ENCODE measurements around the gene ZBTB16.

The ZBTB16 gene

GRCh38 chr11:114271316-114271715 lies 211.8 kb downstream of the ZBTB16 start:
- POLR2A ChIA-PET = no interaction called here
- no peak for TF ChIP-seq ARNT (IDR thresholded peaks at IDR 0.05)
- no peak for TF ChIP-seq PKNOX1 (IDR thresholded peaks at IDR 0.05)
- TF ChIP-seq ELF4 (IDR thresholded peaks at IDR 0.05) = no peak
- TF ChIP-seq FOXK2 (IDR thresholded peaks at IDR 0.05) = no peak
- no peak for TF ChIP-seq NFRKB (IDR thresholded peaks at IDR 0.05)
- no peak for TF ChIP-seq ZNF384 (IDR thresholded peaks at IDR 0.05)
- no peak for TF ChIP-seq SUZ12 (IDR thresholded peaks at IDR 0.05)
- TF ChIP-seq FOXM1 (IDR thresholded peaks at IDR 0.05; ENCODE audit: borderline replicate concordance) = no peak
- TF ChIP-seq HDGF (IDR thresholded peaks at IDR 0.05; ENCODE audit: borderline replicate concordance) = no peak
- no peak for TF ChIP-seq LEF1 (IDR thresholded peaks at IDR 0.05; ENCODE audit: borderline replicate concordance)
- no peak for TF ChIP-seq L3MBTL2 (conservative IDR thresholded peaks at IDR 0.05)
- TF ChIP-seq FOXA1 (IDR thresholded peaks at IDR 0.05) = no peak
- TF ChIP-seq TARDBP (IDR thresholded peaks at IDR 0.05) = no peak
- TF ChIP-seq SP1 (IDR thresholded peaks at IDR 0.05) = no peak
- TF ChIP-seq CTBP1 (IDR thresholded peaks at IDR 0.05; ENCODE audit: borderline replicate concordance) = no peak
- no peak for TF ChIP-seq BHLHE40 (IDR thresholded peaks at IDR 0.05; ENCODE audit: borderline replicate concordance)
- CTCF ChIA-PET = interaction anchor here (1.2 to 1.4 kb wide), 2 partner anchors 9 to 10 kb away, joined by 3 to 5 read pairs; no protein-coding TSS in a partner anchor
- DNase-seq (ENCODE audit: extremely low spot score) = no peak

- DNase-seq (ENCODE audit: extremely low spot score) = no peak
- ChIA-PET CTCF (interaction anchor here (0.9 to 1.4 kb wide), 3 partner anchors 8 to 237 kb away, joined by 3 to 5 read pairs (median 3); no protein-coding TSS in a partner anchor), POLR2A (no interaction called here)
- TF ChIP-seq FOXM1 (IDR thresholded peaks at IDR 0.05; ENCODE audit: borderline replicate concordance) = no peak
- TF ChIP-seq ZNF384 (IDR thresholded peaks at IDR 0.05) = no peak
- TF ChIP-seq L3MBTL2 (conservative IDR thresholded peaks at IDR 0.05) = no peak
- TF ChIP-seq SUZ12 (IDR thresholded peaks at IDR 0.05) = no peak
- TF ChIP-seq SP1 (IDR thresholded peaks at IDR 0.05) = no peak
- TF ChIP-seq ELF4 (IDR thresholded peaks at IDR 0.05) = no peak
- no peak for TF ChIP-seq CTBP1 (IDR thresholded peaks at IDR 0.05; ENCODE audit: borderline replicate concordance)
- no peak for TF ChIP-seq FOXK2 (IDR thresholded peaks at IDR 0.05)
- no peak for TF ChIP-seq LEF1 (IDR thresholded peaks at IDR 0.05; ENCODE audit: borderline replicate concordance)
- no peak for TF ChIP-seq TARDBP (IDR thresholded peaks at IDR 0.05)
- no peak for TF ChIP-seq ARNT (IDR thresholded peaks at IDR 0.05)
- TF ChIP-seq PKNOX1 (IDR thresholded peaks at IDR 0.05) = no peak
- no peak for TF ChIP-seq HDGF (IDR thresholded peaks at IDR 0.05; ENCODE audit: borderline replicate concordance)
- TF ChIP-seq FOXA1 (IDR thresholded peaks at IDR 0.05) = no peak
These were observed 212.8 kb downstream of the ZBTB16 start for GRCh38 chr11:114272311-114272710.

- TF ChIP-seq ELF4 (IDR thresholded peaks at IDR 0.05) (no peak), FOXA1 (IDR thresholded peaks at IDR 0.05) (no peak), NFRKB (IDR thresholded peaks at IDR 0.05) (no peak), HDGF (IDR thresholded peaks at IDR 0.05; ENCODE audit: borderline replicate concordance) (no peak), SP1 (IDR thresholded peaks at IDR 0.05) (no peak), FOXK2 (IDR thresholded peaks at IDR 0.05) (no peak), SUZ12 (IDR thresholded peaks at IDR 0.05) (no peak), FOXM1 (IDR thresholded peaks at IDR 0.05; ENCODE audit: borderline replicate concordance) (no peak), ARNT (IDR thresholded peaks at IDR 0.05) (no peak), PKNOX1 (IDR thresholded peaks at IDR 0.05) (no peak), CTBP1 (IDR thresholded peaks at IDR 0.05; ENCODE audit: borderline replicate concordance) (no peak), LEF1 (IDR thresholded peaks at IDR 0.05; ENCODE audit: borderline replicate concordance) (no peak), TARDBP (IDR thresholded peaks at IDR 0.05) (no peak), BHLHE40 (IDR thresholded peaks at IDR 0.05; ENCODE audit: borderline replicate concordance) (no peak), ZNF384 (IDR thresholded peaks at IDR 0.05) (no peak)
- CTCF ChIA-PET = no interaction called here
- no peak for DNase-seq (ENCODE audit: extremely low spot score)
- POLR2A ChIA-PET = no interaction called here
These were observed 213.6 kb downstream of the ZBTB16 start for GRCh38 chr11:114273071-114273470.

GRCh38 chr11:114273890-114274635 lies 214.6 kb downstream of the ZBTB16 start:
- ChIA-PET POLR2A (no interaction called here), CTCF (interaction anchor here (0.6 to 1.1 kb wide), 2 partner anchors 12 to 66 kb away, joined by 4 to 5 read pairs; no protein-coding TSS in a partner anchor)
- TF ChIP-seq ELF4 (IDR thresholded peaks at IDR 0.05) (no peak), SUZ12 (IDR thresholded peaks at IDR 0.05) (no peak), PKNOX1 (IDR thresholded peaks at IDR 0.05) (no peak), FOXK2 (IDR thresholded peaks at IDR 0.05) (no peak), ARNT (IDR thresholded peaks at IDR 0.05) (no peak), HDGF (IDR thresholded peaks at IDR 0.05; ENCODE audit: borderline replicate concordance) (no peak), FOXM1 (IDR thresholded peaks at IDR 0.05; ENCODE audit: borderline replicate concordance) (no peak), FOXA1 (IDR thresholded peaks at IDR 0.05) (no peak)
- DNase-seq (ENCODE audit: extremely low spot score) = no peak

GRCh38 chr11:114274637-114275036 lies 215.1 kb downstream of the ZBTB16 start:
- CTCF ChIA-PET = interaction anchor here (1.1 kb wide), 1 partner anchor 13 kb away, joined by 5 read pairs; no protein-coding TSS in a partner anchor
- POLR2A ChIA-PET = no interaction called here
- TF ChIP-seq SP1 (IDR thresholded peaks at IDR 0.05) (no peak), L3MBTL2 (conservative IDR thresholded peaks at IDR 0.05) (no peak), BHLHE40 (IDR thresholded peaks at IDR 0.05; ENCODE audit: borderline replicate concordance) (no peak), FOXK2 (IDR thresholded peaks at IDR 0.05) (no peak), ZNF384 (IDR thresholded peaks at IDR 0.05) (no peak), FOXM1 (IDR thresholded peaks at IDR 0.05; ENCODE audit: borderline replicate concordance) (no peak), SUZ12 (IDR thresholded peaks at IDR 0.05) (no peak), PKNOX1 (IDR thresholded peaks at IDR 0.05) (no peak), CTBP1 (IDR thresholded peaks at IDR 0.05; ENCODE audit: borderline replicate concordance) (no peak), NFRKB (IDR thresholded peaks at IDR 0.05) (no peak), ELF4 (IDR thresholded peaks at IDR 0.05) (no peak), LEF1 (IDR thresholded peaks at IDR 0.05; ENCODE audit: borderline replicate concordance) (no peak)
- no peak for DNase-seq (ENCODE audit: extremely low spot score)

Data from HEK293T (cell line).